HG03135 (cell line): ENCODE data around the gene THTPA.

ENCODE experiments used
- ATAC-seq: cut with Tn5 transposase; IDR thresholded peaks from one replicate; pipeline ENCODE4 v1.9.1; 2021; ENCODE audit warnings: mild to moderate bottlenecking, moderate library complexity; ENCODE audit not compliant: unreplicated experiment

Gene THTPA

DNA sequence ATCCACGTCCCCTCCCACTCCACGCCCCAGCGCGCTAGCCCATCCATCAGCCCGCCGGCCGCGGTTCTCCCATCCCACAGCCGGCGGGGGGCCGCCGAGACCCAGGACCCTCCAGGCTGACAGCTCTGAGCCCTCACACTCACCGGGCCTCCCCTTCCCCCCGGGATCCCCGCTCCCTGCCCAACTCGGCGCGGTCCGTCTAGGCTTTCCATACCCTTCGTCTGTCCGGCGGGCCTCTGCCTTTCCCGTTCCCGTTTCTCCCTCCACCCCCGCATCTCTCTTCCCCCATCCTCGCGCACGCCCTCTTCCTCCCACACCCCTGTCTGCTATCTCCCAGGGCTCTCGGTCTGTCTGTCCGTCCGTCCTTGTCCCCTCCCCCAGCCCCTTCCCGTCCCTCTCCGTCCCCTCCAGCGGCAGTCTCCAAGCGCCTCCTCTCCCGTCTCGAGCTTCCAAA lies 5.2 kb upstream of the THTPA start:
- no peak for ATAC-seq

DNA sequence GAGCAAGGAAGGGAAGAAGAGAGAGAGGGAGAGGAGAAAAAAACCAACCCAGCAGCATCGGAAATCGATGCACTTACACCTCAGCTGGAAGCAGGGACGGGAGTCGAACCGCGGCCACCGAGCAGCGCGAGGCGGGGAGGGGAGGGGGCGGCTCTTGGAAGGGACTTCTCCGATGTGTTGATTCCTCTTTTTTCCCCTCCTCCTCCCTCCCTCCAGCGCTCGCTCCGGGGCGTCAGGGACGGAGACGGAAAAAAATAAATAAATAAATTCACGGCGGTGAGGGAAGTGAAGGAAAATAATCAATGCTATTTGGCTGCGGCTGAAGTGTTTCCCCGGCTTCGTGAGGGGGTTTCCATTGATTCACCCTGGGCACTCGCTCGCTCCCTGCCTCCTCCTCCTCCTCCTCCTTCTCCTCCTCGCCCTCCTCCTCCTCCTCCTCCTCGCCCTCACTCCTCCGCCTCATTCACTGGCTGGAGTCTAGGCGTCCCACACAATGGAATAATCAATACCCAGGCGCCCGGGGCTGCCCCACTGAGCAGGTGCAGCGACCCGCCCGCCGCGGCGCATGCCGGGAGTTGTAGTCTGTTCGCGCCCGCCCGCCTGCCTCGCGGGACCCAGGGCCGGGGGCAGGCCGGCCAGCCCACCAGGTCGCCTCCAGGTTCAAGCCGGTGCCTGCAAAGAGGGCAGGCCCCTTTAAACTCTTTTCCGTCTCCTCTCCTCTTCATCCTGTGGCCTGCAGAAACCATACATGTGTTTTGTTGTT lies 4.6 kb upstream of the THTPA start, which contains the start of gene ZFHX2:
Gene ZFHX2 (minus strand): TSS at position 500 of the 763 bp plus-strand sequence. CDS start 16,440 bp downstream, outside the sequence.
- peak; percentile 34 for ATAC-seq

DNA sequence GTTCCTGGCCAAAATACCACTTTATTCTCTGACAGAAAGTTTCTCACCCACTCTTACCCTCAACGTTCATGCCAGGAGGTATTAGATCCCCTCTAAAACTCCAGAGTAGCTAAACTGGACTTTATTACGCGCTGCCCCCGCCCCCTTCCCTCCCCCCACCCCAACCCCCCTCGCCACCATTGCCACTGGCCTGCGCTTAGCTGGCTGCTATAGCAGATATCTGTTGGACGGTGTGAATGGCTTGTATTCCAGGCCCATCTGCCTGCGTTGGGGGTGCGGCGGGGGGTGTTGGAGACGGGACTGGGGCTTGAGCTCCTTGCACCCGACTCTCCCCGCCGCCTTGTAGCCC lies 564 bp upstream of the THTPA start:
- no peak for ATAC-seq

DNA sequence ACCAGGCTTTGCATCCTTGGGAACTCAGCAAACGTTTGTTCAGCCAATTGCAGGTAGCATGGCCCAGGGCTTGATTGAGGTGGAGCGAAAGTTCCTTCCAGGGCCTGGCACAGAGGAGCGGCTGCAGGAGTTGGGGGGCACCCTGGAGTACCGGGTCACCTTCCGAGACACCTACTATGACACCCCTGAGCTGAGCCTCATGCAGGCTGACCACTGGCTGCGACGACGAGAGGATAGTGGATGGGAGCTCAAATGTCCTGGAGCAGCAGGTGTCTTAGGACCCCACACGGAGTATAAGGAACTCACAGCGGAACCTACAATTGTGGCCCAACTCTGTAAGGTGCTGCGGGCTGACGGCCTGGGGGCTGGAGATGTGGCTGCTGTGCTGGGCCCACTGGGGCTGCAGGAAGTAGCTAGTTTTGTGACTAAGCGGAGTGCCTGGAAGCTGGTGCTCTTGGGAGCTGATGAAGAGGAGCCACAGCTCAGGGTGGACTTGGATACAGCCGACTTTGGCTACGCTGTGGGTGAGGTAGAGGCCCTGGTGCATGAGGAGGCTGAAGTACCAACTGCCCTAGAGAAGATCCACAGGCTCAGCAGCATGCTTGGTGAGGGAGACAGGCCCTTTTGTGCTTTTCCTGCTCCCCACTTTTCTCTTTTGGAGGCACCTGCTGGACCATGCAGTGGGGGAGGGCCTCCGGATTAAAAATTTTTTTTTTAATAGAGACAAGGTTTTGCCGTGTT lies 799 bp downstream of the THTPA start:
- ATAC-seq = no peak

DNA sequence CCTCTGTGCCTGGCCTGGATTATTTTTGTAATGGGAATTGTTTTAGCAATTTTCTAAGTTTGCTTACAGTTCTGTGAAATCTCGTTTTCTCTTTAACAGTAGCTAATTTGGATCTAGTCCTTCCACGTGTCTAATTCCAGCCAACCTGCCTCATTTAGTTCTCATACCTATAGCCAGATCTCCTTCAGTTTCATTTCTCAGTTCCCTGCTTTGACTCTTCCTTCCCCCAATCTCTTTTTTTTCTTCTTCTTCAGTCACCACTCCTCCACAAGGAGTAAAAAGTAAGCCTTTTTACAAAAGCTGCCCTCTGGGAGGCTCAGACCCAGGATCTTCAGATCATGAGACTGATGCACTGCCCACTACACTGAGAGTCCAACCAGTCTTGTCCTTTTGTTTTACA lies 1.4 kb downstream of the THTPA start:
- no peak for ATAC-seq

DNA sequence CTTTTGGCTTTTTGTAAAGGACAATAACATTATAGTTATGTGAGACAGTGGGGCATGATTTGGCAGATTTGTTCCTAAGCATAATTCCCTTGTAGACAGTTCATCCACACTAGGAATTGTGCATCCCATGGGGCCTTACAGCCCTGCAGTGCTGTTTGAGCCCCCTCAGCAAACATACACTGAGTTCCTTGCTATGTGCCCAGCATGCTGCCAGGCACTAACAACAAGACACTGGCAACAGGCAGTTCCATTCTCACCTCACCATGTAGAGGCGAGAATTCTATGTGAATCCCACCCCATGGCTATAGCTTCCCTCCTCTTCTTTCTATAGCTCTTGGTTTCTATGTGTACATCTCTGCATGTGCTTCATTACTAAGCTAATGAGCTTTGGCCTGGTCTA lies 1.9 kb downstream of the THTPA start:
- ATAC-seq = no peak

DNA sequence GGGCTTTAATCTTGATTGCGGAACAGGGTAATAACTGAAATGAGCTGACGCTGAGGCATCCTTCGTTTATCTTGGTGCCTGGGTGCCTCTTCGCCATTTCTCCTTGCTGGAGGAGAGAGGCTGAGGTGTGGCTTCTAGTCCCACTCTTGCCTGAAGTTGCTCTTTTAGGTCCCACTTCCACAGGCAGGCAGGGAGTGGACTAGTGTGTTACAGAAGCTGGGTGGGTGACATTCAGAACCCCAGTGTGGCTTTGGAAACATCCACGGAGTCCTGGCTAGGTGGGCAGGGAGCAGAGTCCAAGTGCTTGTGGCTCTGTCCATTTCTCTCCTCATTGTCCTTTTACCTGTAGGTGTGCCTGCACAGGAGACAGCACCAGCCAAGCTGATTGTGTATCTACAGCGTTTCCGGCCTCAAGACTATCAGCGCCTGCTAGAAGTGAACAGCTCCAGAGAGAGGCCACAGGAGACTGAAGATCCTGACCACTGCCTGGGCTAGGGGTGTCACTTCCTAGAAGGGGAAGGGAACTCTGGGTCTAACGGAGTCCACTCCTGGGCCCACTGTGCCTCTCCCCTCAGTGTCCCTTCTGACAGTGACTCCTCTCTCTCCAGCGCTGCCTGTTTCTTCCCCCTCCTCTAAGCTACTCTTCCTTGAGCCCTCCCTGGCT lies 2.4 kb downstream of the THTPA start:
- ATAC-seq = no peak

DNA sequence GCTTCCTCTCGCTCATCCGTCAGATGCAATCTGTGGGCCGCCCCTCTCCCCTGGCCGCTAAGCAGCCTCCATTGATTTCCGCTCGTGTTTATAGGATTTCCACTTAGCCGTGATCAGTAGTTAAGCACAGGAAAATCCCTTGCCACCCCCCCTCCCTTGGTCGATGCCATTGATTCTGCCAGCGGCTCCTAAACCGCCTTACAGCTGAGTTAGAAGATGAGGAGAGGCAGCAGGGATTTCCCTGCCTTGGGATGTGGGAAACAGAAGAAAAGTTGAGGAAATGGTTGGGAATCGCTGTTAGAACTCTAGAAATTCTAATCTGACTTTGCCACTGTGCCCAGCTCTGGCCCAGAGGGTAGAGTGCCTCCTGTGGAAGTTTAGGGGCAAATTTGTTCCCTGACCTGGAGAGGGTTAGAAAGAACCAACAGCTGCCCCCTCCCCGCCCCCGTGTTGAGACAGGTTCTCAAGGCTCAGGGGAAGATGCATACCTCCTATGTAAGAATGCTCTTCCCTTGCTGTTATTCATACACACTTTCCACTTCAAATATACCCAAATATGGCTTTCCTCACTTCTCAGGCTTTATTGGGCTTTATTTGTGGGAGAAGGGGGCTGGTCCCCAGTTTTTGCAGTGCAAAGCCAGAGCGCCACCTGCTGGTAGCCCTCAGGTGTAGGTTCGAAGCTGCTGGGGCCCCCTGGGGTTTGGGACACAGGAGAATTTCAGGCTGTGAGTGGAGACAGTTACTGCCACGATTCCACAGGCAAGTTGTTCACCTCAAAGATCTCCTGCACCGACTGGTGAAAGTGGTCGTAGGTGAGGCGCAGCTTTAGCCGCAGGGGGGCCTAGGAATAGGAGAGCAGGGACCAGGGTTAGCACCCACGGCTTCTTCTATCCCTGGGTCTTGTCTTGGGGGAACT lies 3.2 kb downstream of the THTPA start:
- ATAC-seq = no peak

DNA sequence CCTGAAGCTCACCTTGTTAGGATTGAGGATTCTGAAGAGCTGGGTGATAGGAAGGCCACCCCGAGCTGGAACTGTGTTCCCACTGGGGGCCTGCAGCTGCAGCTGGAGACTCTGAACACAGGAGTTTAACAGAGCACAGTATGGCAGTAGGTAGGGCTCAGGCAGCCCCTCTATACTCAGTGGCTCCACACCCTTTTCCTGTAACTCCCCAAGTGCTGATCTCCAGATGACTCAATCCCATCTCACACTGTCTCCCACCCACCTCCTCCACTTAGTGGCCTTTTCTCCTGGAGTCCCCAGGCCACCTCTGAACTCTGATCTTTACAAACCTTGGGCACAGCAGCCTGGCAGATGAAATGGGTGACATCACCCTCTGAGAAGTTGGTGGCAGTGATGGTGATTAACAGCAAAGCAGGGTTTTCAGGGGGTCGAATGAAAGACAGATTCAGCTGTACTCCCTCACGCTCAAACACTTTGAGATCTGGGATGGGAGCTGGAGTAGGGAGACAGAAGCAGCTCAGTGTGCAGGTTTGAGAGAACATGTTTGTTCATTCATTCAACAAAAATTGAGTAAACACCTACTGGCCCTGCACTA lies 4.0 kb downstream of the THTPA start:
- ATAC-seq = no peak

DNA sequence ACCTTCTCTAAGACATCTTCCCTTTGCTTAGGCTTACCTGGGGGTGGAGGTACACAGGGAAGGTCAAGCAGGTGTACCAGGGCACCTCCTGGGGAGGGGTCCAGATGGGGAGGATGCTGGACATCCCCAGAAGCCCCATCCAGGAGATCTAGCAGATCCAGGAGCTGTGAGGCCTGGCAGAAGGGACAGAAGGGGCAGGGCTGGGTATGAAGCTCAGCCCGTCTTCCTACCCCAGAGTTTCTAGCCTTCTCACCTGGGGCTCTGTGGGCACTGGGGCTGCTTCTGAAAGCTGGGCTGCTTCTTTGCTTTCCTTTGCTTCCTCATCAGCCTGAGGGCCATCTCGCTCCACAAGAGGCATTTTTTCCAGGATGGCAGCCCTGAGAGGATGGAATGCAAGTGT lies 5.2 kb downstream of the THTPA start:
- no peak for ATAC-seq

DNA sequence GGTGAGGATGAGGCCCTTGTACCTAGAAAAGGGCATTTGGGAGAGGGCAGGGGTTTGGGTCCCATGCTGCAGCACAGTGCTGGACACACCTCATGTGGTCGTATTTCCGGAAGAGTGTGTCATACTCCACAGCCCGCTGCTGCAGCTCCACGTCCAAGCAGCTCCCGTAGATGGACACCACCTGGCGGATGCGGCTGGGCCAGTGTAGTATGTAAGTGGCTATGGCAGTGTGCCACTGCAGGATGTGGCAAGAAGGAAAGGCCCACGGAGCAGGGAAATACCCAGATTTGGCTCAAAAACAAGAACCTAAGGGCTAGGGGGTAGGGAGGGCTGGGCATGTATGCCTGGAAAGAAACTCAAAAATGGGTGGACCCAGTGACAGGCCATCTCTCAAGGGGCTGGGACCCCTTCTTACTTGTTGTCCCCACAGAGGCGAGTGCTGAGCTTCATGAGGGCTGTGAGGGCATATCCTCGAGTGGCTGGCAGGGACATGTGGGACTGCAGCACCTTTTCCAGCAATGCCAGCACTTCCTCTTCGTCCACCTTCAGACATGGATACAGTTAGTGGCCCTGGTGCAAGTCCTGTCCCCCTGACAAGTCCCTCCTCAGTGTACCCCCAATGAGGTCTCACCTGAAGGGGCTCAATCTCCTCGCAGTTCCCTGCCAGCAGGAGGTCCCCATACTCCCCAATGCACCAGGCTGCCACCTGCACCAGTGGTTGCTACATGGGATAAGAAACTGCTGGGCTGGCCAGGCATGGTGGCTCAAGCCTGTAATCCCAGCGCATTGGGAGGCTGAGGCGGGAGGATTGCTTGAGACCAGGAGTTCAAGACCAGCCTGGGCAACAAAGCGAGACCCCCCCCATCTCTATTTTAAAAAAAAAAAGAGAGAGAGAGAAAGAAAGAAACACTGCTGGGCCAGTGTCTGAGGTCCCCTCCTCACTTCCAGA lies 6.1 kb downstream of the THTPA start:
- no peak for ATAC-seq

DNA sequence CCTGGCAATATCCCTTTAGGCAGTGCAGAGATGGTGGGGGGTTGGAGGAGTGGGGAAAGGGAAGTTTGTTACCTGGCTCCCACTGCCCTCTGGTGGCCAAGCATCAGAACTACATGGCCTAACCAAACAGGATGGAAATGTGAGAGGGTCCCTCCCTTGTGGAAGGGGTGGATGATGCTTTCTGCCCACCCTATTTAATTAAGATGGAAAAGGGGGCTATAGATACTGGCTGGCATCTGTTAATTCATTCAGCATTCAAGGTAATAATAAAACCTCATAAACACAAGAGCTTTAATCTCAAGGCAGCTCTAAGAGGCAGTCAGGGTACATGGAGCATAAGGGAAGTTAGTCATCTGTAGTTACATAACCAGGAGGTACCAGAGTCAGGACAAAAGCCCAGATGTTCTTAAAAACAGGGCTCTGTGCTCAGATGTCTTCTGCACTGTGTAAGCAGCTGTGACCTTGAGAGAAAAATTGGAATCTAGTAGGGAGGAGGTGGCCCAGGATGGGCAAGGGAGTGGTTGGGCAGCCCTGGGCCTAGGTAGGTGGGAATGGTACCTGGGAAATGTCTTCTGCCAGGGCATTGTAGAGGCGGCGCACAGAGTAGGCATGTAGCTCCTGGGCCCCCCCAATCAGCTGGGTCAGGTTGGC lies 6.9 kb downstream of the THTPA start:
- ATAC-seq = no peak

DNA sequence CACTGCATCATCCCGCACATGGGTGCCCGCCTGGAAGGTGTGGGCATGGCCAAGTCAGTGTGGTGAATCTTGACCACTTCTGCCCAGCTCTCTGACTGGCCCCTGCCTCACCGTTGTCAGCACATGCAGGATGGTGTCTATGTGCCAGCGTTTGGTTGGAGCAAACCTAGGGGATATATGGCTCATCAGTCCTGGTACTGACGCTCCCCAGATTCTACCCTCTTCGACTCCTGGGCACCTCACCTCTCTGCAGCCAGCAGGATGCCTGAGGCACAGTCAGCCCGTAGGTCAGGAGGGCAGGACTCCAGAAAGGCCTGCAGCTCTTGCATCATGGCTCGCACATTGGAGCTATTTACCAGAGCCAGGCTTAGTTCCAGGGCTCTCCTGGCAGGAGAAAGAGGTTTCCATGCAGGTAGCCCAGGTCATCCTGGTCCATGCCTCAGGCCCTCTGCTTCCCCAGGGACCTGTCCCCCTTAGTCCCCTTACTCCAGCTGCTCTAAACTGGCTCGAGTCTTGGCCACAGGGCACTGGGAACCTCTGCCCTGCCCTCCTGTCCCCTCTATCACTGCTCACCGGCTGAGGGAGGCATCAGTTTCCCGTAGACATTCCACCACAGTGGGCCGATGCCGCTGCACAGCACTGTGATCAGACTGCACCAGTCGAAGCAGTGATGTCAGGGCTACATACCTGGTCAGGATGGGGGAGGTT lies 7.6 kb downstream of the THTPA start:
- no peak for ATAC-seq

DNA sequence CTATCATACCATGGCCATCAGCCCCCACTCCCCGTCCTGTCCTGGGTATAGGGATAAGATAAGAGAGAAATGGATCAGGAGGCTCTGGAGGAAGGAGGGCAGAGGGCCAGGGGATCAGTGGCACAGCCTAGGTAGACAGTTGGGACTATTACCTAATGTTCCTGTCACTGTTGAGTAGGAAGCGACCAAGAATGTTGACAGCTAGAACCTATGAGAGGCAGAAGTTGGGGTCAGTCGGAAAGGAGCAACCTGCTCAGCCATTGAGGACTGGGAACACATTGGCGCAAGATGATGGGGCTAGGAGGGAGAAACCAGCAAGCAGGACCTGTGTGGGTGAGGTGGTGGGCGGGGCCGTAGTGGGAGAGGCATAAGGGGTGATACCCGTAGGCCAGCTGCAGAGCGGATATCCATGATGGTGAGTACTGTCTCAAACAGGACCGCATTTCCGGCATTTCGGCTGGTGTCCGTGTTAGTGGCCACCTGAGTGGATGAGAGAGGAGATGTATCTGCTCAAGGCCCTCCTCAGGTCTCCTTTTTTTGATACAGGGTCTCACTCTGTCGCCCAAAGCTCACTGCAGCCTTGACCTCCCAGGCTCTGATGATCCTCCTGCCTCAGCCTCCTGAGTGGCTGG lies 8.2 kb downstream of the THTPA start:
- ATAC-seq = no peak

DNA sequence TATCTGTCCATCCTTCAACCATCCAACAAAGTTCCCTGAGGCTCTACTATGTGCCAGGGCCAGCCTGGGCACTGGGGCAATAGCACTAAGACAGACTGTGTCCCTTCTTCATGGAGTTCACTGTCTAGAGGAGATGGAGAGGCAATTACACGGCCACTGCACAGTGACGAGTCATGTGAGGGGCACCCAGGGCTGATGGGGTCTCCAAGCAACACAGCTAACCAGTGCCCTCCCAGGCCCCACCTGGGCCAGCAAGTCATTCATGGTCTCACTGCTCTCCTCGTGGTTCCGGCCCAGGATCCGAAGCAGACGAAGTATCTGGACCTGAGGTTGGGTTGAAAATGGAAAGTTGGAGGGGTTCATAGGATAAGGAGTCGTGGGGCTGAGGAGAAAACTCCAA lies 8.8 kb downstream of the THTPA start:
- ATAC-seq = no peak

DNA sequence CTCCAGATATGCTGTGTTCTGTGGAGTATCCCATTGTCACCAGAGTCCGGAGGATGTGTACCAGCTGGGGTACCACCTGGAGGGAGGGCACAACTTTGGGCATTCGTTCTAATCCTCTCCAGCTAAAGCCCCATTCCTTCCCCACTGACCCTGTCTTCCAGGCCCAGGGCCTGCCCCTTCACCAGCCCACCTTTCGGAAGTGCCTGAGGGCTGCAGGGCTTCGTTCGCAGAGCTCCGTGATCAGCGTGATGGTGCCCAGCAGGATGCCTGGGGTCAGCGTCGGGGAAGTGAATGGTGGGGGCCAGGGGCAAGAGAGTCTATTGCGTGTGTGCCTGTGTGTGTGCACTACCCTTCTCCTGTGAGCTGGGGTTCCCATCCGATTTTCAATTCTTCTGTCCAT lies 9.6 kb downstream of the THTPA start:
- no peak for ATAC-seq

DNA sequence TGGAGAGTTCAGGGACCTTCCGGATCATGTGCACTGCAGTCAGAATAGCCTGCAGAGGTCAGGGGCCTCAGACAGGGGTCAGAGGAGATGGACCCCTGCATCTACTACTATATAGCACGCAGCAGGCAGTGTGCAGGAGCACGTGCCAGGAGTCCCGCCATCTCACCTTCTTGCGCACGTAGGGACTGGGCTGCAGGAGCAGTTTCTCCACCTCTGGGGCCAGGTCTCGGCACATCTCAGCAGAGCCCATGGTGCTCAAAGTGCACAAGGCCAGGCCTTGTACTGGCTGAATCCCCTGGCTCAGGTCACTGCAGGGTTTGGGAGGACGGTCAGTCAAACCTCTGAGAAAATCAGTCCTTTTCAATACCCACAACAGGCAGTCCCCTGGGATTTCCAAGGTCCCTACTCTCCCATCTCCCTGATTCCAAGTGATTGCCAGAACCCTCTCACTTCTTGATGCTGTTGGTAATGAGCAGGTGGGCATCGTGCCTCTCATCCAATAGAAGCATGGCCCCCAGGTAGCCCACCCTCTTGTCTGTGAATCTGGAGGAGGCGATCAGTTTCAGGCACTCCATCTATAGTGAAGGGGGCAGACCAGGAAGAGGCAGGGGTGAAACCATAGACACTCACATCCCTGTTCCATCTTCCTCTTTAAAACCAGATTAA lies 10.2 kb downstream of the THTPA start:
- ATAC-seq = no peak
